Thoracic aorta (tissue), 2 donors: ENCODE measurements around the gene NOMO2. TPM values are rescaled to one million over a fixed set of nuclear protein-coding genes. Genes with fewer than 3 reads are reported as not detected.
"Not testable (repeated sequence)": the region's sequence is repeated elsewhere in the genome, so short reads cannot be mapped to it uniquely, and the experiment has no call there.

Experiments used
- ATAC-seq: fragments of 150-250 bp; one replicate; pipeline ENCODE4 v1.8.0; 2017; ENCODE audit warnings: low read depth; ENCODE audit not compliant: insufficient number of reproducible peaks, low FRiP score
- DNase-seq: peaks from one replicate; pipeline ENCODE4 v3.0.0-alpha.2; 2020; ENCODE audit warnings: low spot score
- H3K27ac ChIP-seq, 2 donors: fragments of 200-600 bp; sonication (generic); 1 replicate in 1 of 2; 2 replicates in 1 of 2; pipeline ENCODE4 v1.5.1; 2016; ENCODE audit warnings: mild to moderate bottlenecking in 2 of 2, moderate library complexity in 2 of 2
- H3K27me3 ChIP-seq: fragments of 200-600 bp; sonication (generic); replicated peaks from 2 replicates; pipeline ENCODE4 v1.6.0; 2016; ENCODE audit warnings: mild to moderate bottlenecking; ENCODE audit not compliant: insufficient read depth
- H3K36me3 ChIP-seq: fragments of 200-600 bp; sonication (generic); one replicate; pipeline ENCODE4 v1.5.1; 2016
- H3K4me1 ChIP-seq, 2 donors: fragments of 200-600 bp; sonication (generic); 1 replicate in 1 of 2; 2 replicates in 1 of 2; pipeline versions ENCODE4 v1.5.1 to v1.6.0; 2016; ENCODE audit warnings: low read depth in 2 of 2, mild to moderate bottlenecking in 1 of 2; ENCODE audit not compliant: control insufficient read depth in 1 of 2
- H3K4me3 ChIP-seq: fragments of 200-600 bp; sonication (generic); 2 replicates; pipeline ENCODE4 v1.5.1; 2016; ENCODE audit warnings: mild to moderate bottlenecking
- H3K9me3 ChIP-seq: fragments of 200-600 bp; sonication (generic); 2 replicates; pipeline ENCODE4 v1.5.1; 2016
- total RNA-seq, 2 donors: library from RNA; depleted of rRNA; stranded (reverse); fragments of >200 nt; gene quantifications; one replicate each; pipeline versions ENCODE4 v1.1.0 to v1.2.3, GENCODE V29; 2016

NOMO2 gene
- total RNA-seq, 2 donors from 2014 or later, result 98.8 to 109 TPM

GRCh38 chr16:18572973-18573372 is 11.1 kb upstream of the NOMO2 start:
- not testable (repeated sequence) for H3K4me3 ChIP-seq, H3K9me3 ChIP-seq, DNase-seq, H3K36me3 ChIP-seq, ATAC-seq, H3K27ac ChIP-seq, H3K4me1 ChIP-seq, H3K27me3 ChIP-seq

DNA sequence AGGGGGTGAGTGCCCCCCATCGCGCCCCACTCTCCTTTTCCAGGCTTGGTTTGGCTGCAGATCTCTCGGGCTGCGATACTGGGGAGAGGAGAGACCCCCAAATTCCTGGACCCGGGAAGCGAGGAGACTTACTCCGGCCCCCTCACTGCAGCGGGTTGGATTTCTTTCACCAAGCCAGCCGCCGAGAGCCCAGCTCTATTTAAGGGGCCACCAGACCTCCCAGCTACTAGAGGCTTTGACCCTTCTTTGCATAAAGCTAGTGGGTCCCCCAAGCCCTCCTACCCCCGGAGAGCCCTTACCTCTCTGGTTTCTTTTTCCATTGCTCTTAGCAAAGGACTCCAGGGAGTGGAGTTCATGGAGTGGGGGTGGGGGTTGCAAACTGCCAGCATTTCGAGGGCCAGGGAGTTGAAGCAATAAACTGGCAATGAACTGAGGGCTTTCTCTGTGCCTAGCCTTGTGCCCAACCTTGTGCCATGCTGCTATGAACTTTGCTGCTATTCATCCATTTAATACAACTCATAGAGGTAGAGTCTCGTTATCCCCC is 9.5 kb upstream of the NOMO2 start:
- ATAC-seq, H3K27me3 ChIP-seq: not testable (repeated sequence)
- H3K4me3 ChIP-seq, result peak overlapping the region; percentile 47

DNA sequence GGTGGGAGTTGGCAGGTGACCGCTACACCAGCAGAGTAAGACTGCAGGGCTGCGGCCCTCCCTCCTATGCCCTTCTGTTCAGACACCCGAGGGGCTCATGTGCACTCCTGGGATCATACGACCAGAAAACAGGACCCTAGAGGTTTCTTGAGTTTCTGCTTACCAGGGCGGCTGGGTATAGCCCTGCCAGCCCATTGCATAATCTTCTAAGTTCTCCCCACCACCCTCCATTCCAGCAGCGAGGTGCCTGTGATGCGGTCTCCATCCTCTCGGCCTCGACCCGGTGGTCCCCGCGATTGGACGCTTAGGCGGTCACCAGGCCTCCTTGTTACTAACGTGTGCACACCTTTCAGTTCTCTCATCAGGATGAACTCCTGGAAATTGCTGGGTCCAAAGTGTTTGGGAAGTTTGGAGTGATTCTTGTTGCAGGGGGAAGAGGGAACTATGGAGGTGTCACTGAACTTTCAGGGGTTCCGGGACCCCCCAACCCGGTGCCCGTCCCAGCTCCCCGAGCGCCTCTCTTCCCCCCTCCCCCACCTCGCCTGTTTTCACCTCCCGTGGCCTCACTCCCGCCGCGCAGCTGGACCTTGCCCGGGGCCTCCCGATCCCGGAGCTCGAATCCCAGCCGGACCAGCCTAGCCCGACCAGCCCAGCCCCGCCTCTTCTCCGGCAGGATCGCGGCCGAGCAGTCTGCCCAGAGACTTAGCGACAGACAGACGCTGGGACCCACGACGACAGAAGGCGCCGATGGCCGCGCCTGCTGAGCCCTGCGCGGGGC is 8.8 kb upstream of the NOMO2 start:
- not testable (repeated sequence) for ATAC-seq, H3K4me1 ChIP-seq, H3K36me3 ChIP-seq, DNase-seq, H3K27ac ChIP-seq, H3K9me3 ChIP-seq, H3K27me3 ChIP-seq
- H3K4me3 ChIP-seq, result peak overlapping the region; percentile 44

More for the DNA sequence above, 9.5 kb upstream of the NOMO2 start:
- not testable (repeated sequence) for H3K4me1 ChIP-seq, H3K36me3 ChIP-seq, H3K27ac ChIP-seq, H3K9me3 ChIP-seq, DNase-seq

- not testable (repeated sequence) for H3K27me3 ChIP-seq, H3K9me3 ChIP-seq, H3K27ac ChIP-seq, ATAC-seq, H3K4me1 ChIP-seq, H3K36me3 ChIP-seq, DNase-seq
- H3K4me3 ChIP-seq, result peak overlapping the region; percentile 73
Measured at GRCh38 chr16:18560416-18561220, 1.3 kb downstream of the NOMO2 start.

DNA sequence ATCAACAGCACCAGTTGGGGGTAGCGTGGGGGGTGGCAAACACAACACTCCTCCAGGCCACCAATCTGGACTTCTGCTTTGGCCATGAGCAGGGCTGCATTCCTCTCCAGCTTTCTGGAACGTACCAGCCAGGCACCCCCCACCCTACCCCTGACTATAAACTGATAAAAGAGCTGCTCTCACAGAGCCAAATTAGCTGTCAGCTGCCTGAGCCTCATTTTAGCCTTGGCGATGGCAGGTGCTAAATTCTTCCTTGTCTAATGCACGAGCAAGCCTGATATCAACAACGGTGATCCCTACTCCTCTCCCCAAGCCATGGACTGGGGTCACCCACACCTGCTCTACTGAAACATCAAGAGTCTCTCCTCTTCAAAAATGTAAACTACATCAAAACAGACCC is 8.2 kb downstream of the NOMO2 start:
- not testable (repeated sequence) for H3K4me3 ChIP-seq, H3K36me3 ChIP-seq, ATAC-seq, H3K27ac ChIP-seq, H3K27me3 ChIP-seq, H3K4me1 ChIP-seq, H3K9me3 ChIP-seq, DNase-seq

DNA sequence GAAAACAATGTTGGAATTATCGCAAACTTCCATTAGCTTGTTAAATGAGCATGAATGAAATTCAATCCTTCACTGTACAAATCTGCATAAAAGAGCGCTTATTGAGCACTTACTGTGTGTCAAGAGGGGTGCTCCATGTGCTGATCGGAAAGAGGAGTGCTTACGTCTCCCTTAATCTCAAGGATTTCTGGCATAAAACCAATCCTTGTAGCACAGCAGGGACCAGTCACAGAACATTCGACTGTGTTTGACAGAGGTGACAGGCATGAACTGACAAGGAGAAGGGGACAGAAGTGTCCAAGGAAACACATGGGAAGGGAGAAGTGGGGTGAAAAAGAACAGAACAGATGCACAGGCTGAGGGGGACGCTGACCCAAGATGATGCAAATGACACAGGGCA is 14.5 kb downstream of the NOMO2 start:
- not testable (repeated sequence) for DNase-seq, H3K27ac ChIP-seq, H3K4me1 ChIP-seq, H3K9me3 ChIP-seq, H3K4me3 ChIP-seq, ATAC-seq, H3K36me3 ChIP-seq, H3K27me3 ChIP-seq

DNA sequence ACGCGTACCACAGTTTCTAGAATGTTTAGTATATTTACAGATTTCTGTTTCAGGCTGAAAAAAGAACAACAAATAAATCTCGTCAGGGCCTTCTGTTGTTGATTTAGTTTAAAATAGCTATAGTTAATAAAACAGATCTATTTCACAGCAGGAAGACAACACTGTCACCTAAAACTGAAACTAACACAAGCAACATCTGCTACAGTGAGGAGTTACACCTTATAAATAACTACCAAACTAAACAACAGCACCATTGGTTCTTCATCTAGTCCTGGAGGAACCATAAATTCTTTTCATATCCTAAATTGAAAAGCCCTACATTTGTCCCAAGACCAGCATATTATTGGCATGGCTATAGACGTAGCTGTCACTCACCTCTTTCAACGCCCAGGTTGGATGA is 15.0 kb downstream of the NOMO2 start:
- DNase-seq, H3K4me3 ChIP-seq, H3K4me1 ChIP-seq, H3K27ac ChIP-seq, ATAC-seq, H3K27me3 ChIP-seq, H3K36me3 ChIP-seq, H3K9me3 ChIP-seq: not testable (repeated sequence)

GRCh38 chr16:18544232-18545081 is 17.4 kb downstream of the NOMO2 start:
- H3K4me1 ChIP-seq, H3K27me3 ChIP-seq, H3K36me3 ChIP-seq, H3K9me3 ChIP-seq, DNase-seq, H3K4me3 ChIP-seq, ATAC-seq, H3K27ac ChIP-seq: not testable (repeated sequence)

DNA sequence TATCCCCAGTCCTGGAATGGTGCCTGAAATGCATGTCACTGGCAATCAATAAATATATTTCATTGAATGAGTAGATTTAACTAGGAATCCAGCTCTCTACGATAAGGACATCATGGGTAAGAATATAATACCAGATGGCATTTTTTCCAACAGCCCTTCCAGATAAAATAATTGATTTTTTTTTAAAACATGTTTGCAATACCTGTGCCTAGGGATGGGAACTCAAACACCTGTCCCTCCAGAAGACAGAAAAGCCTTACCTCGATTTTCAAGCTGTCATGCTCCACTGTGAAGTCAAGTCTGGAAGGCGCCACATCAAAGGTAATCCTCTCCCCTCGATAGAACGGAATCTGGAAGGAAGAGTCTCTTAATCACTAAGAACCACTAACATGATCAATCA is 20.0 kb downstream of the NOMO2 start:
- H3K9me3 ChIP-seq, H3K27ac ChIP-seq, ATAC-seq, DNase-seq, H3K27me3 ChIP-seq, H3K4me1 ChIP-seq, H3K4me3 ChIP-seq, H3K36me3 ChIP-seq: not testable (repeated sequence)

- H3K27ac ChIP-seq, H3K4me3 ChIP-seq, H3K4me1 ChIP-seq, H3K27me3 ChIP-seq, DNase-seq, H3K36me3 ChIP-seq, ATAC-seq, H3K9me3 ChIP-seq: not testable (repeated sequence)
Measured at GRCh38 chr16:18537004-18537403, 24.9 kb downstream of the NOMO2 start.

GRCh38 chr16:18535519-18536168 is 26.3 kb downstream of the NOMO2 start:
- not testable (repeated sequence) for H3K4me3 ChIP-seq, H3K9me3 ChIP-seq, H3K36me3 ChIP-seq, H3K27me3 ChIP-seq, DNase-seq, H3K4me1 ChIP-seq
- peak overlapping the region in 1 of 2 donors; percentile 30 for H3K27ac ChIP-seq
- peak; percentile 39 for ATAC-seq
